ENCODE data around the gene AXIN2.

DNA sequence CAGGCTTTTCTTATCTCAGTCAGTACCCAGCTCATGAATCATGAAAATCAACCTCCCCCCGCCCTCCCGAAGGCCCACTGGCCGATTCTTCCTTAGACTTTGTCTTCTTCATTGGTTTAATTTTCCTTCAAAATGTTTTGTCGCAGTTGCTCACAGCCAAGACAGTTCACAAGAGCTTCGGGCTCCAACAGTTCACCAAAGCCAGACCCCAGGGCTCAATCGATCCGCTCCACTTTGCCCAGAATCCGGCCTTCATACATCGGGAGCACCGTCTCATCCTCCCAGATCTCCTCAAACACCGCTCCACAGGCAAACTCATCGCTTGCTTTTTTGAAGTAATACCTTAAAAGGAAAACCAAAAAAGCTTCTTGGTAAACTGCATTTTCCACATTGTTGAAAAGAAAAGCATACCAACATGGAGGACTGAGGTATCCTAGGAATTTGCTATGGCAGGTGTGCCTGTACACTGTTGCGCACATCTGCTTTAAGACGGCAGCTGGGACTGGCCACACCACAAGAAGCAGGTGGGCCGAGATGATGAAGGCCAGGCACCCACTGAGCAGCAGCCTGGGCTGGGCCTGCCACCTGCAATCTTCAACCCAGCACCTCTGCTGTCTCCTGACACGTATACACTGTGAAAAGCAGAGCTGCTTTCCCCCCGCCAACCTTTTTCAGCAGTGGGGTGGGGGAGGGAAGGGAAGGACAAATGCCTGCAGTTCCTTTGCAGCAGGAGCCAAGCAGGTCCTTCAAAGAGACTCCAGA lies 31.5 kb downstream of the AXIN2 start:
- TF ChIP-seq, protein P1, sequence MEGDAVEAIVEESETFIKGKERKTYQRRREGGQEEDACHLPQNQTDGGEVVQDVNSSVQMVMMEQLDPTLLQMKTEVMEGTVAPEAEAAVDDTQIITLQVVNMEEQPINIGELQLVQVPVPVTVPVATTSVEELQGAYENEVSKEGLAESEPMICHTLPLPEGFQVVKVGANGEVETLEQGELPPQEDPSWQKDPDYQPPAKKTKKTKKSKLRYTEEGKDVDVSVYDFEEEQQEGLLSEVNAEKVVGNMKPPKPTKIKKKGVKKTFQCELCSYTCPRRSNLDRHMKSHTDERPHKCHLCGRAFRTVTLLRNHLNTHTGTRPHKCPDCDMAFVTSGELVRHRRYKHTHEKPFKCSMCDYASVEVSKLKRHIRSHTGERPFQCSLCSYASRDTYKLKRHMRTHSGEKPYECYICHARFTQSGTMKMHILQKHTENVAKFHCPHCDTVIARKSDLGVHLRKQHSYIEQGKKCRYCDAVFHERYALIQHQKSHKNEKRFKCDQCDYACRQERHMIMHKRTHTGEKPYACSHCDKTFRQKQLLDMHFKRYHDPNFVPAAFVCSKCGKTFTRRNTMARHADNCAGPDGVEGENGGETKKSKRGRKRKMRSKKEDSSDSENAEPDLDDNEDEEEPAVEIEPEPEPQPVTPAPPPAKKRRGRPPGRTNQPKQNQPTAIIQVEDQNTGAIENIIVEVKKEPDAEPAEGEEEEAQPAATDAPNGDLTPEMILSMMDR (IDR thresholded peaks at IDR 0.05), result no peak
- no peak for TF ChIP-seq POLR2A (IDR thresholded peaks at IDR 0.05)
